ENCODE measurements around the gene KXD1.
A peak's percentile ranks its signal among the peaks of the same experiment; 100 is the strongest.

The KXD1 gene, protein sequence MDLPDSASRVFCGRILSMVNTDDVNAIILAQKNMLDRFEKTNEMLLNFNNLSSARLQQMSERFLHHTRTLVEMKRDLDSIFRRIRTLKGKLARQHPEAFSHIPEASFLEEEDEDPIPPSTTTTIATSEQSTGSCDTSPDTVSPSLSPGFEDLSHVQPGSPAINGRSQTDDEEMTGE

DNA sequence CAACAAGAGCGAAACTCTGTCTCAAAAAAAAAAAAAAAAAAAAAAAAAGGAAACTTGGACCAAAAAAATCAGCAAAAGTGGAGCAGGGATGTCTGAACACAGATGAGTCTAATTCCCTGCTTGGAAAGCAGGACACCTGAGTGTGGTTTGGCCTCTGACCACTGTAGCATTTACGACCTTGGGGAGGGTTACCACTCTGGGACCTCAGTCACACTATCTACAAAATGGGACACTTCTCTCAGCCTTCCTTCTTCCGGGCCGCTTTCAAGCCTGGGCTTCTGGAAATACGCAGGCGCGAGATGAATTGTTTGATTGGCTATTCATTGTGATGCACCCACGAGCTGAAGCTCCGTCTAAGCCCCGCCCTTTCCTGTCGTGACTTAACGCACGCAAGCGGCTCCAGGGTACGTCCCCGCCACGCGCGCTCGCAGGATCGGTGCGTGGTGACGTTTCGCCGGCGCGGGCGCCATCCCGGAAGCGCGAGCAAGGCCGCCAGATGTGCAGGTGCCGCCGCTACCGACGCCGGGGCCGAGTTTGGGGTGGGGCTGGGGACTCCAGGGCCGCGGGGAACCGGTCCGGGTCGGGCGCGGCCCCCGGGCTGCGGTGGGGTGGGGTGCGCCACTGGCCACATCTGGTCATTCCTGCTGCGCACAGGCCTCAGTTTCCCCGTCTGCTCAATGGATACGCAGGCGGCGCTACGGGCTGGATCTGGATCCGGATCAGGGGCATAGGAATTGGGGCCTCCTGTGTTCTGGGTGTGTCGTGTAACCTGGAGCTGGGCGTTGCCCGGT, at the start of gene KXD1:
Gene KXD1 (plus strand): TSS at position 460 of the 791 bp plus-strand sequence. CDS start 4,187 bp downstream, outside the sequence.
- ATAC-seq (peak; percentile 96), DNase-seq (peak; percentile 99)
- peaks cover 25% of the 10 kb centered on the region for H3K4me1 Mint-ChIP-seq
- H3K27me3 Mint-ChIP-seq: peaks cover 2% of the 10 kb centered on the region
- peak within 1 kb of the TSS; percentile 90 for H3K4me3 Mint-ChIP-seq
- H3K27ac Mint-ChIP-seq: peak within 1 kb of the TSS; percentile 94
- peaks cover 13% of the 10 kb centered on the region for H3K36me3 Mint-ChIP-seq (ENCODE audit: low read depth)
- no peaks in the 10 kb centered on the region for H3K9me3 Mint-ChIP-seq

DNA sequence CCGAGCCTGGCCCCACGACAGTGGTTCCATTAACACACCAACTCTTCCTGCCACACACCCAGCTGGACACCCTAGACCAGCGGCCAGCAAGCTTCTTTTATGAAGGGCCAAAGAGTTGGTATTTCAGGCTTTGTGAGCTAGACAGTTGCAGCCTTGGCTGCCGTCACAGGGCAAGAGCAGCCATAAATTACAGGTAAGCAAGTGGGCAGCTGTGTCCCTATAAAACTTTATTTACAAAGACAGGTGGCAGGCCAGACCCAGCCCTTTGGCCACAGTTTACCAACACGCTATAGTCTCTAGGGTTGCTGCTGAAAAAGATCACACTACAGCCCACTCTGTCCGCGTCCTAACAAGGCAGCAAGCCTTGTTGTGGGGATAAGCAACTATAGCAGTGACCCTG, 49.1 kb upstream of the KXD1 start:
- DNase-seq (no peak), ATAC-seq (no peak)
- Mint-ChIP-seq H3K27ac (peak overlapping the region; percentile 31), H3K9me3 (no peaks in the 10 kb centered on the region), H3K27me3 (no peaks in the 10 kb centered on the region), H3K4me1 (peaks cover 65% of the 10 kb centered on the region), H3K4me3 (no peak overlapping the region), H3K36me3 (ENCODE audit: low read depth) (no peaks in the 10 kb centered on the region)

DNA sequence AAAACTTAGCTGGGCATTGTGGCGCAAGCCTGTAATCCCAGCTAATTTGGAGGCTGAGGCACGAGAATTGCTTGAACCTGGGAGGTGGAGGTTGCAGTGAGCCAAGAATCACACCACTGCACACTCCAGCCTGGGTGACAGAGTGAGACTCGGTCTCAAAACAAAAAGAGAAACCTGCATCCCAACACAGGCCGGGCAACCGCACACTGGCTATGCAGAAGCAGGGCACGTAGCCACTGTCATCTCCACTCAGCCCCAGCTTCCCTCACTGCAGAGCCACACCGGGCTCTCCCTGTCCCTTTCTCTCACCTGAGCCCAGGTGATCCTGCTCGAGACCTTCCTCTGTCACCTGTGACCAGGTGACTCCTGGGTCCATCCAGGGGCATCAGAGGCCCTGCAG, 47.5 kb upstream of the KXD1 start:
- H3K4me3 Mint-ChIP-seq: no peak overlapping the region
- no peak for ATAC-seq
- H3K27ac Mint-ChIP-seq: no peak overlapping the region
- no peak for DNase-seq
- H3K4me1 Mint-ChIP-seq: peaks cover 57% of the 10 kb centered on the region
- H3K9me3 Mint-ChIP-seq: no peaks in the 10 kb centered on the region
- H3K27me3 Mint-ChIP-seq: no peaks in the 10 kb centered on the region
- no peaks in the 10 kb centered on the region for H3K36me3 Mint-ChIP-seq (ENCODE audit: low read depth)

DNA sequence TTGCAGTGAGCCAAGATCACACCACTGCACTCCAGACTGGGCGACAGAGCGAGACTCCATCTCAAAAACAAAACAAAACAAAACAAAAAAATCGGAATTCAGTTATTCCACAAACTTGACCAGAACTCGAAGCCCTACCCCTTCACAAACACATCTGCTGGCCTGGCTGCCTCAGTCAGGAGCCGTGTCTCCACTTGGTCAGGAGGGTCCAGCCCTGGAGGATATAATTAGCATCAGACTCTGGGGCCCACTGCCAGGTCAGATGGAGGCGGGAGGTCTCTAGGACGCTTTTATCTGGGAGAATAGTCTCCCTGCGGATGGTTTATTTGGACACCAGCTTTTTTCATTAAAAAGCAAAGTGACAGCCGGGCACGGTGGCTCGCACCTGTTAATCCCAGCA, 43.8 kb upstream of the KXD1 start:
- peaks cover 43% of the 10 kb centered on the region for H3K4me1 Mint-ChIP-seq
- ATAC-seq (no peak), DNase-seq (no peak)
- no peaks in the 10 kb centered on the region for H3K36me3 Mint-ChIP-seq (ENCODE audit: low read depth)
- no peaks in the 10 kb centered on the region for H3K27me3 Mint-ChIP-seq
- no peaks in the 10 kb centered on the region for H3K9me3 Mint-ChIP-seq
- H3K27ac Mint-ChIP-seq: no peak overlapping the region
- no peak overlapping the region for H3K4me3 Mint-ChIP-seq

DNA sequence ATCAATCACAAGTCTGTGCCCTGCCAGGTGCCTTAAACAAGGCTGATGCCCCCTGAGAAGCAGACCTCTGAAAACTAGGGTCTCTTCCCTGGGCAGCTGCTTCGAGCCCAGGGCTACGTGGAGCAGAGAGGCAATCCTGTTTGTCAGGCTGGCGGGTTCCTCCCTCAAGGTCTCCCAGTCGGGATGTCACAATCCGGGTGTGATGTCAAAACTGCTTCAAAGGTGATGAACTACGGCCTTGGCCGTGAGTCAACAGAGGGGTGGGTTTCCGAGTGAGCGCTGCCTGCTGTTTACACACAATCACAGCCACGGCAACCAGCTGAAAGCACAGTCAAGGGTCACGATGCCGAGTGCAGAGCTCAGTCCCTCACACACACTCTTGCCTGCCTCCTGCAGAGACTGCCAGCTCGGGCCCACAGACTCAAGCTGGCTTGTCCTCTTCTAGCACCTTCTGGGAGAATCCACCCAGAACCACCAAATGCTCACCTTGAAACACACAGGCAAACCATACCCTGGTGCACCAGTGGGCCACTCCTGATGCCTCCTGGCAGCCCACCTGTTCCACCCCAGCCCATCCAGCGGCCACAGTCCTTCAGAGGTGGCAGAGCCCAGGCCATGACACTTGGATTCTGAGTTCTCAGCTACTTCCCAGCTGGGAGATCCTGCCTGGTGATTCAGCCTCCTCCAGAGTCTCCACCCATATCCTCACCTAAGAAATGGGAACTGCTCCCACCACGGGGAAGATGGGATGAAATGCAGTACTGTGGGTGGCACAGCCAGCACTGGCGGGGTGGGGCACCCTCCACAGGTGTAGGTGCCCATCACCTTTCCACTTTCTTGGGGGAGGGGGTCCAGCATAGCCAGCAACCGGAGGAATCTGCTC, 42.6 kb upstream of the KXD1 start:
- Mint-ChIP-seq H3K4me3 (no peak overlapping the region), H3K4me1 (peaks cover 42% of the 10 kb centered on the region)
- ATAC-seq: peak; percentile 39

DNA sequence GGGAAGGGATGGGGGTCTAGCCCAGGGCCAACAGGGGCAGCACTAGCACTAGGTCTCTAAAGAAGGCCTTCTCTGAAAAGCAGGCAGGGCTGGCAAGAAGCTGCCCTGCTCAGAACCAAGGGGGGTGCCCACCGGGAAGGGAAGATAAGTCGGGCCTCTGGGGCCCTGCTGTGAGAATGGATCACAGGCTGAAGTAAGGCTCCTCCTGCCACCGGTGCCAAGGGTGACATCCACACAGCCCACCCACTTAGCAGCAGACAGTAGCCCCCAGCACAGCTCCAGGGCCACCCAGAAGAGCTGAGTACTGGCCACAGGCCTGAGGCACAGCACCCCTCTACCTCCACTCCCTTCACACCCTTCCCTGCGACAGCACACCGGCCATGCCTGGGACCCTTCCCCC, 41.7 kb upstream of the KXD1 start:
- H3K4me1 Mint-ChIP-seq: peaks cover 44% of the 10 kb centered on the region
- no peaks in the 10 kb centered on the region for H3K9me3 Mint-ChIP-seq
- no peak overlapping the region for H3K4me3 Mint-ChIP-seq
- no peak for DNase-seq
- H3K27me3 Mint-ChIP-seq: no peaks in the 10 kb centered on the region
- ATAC-seq: no peak
- H3K36me3 Mint-ChIP-seq (ENCODE audit: low read depth): no peaks in the 10 kb centered on the region
- H3K27ac Mint-ChIP-seq: no peak overlapping the region

More for the DNA sequence above, 42.6 kb upstream of the KXD1 start:
- DNase-seq: no peak
- Mint-ChIP-seq H3K36me3 (ENCODE audit: low read depth) (no peaks in the 10 kb centered on the region), H3K27me3 (no peaks in the 10 kb centered on the region), H3K27ac (no peak overlapping the region), H3K9me3 (no peaks in the 10 kb centered on the region)

DNA sequence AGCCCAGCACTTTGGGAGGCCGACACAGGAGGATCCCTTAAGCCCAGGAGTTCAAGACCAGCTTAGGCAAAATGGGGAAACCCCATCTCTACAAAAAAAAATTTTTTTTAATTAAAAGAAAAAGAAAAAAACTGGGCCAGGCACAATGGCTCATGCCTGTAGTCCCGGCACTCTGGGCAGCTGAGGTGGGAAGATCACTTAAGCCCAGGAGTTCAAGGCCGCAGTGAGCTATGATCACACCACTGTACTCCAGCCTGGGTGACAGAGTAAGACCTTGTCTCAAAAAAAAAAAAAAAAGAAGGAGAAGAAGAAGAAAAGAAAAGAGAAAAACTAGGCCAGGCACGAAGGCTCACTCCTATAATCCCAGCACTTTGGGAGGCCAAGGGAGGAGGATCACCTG, 40.1 kb upstream of the KXD1 start:
- H3K4me1 Mint-ChIP-seq: peaks cover 44% of the 10 kb centered on the region
- H3K27me3 Mint-ChIP-seq: no peaks in the 10 kb centered on the region
- ATAC-seq (no peak), DNase-seq (no peak)
- no peaks in the 10 kb centered on the region for H3K36me3 Mint-ChIP-seq (ENCODE audit: low read depth)
- no peaks in the 10 kb centered on the region for H3K9me3 Mint-ChIP-seq
- H3K27ac Mint-ChIP-seq: no peak overlapping the region
- H3K4me3 Mint-ChIP-seq: no peak overlapping the region

DNA sequence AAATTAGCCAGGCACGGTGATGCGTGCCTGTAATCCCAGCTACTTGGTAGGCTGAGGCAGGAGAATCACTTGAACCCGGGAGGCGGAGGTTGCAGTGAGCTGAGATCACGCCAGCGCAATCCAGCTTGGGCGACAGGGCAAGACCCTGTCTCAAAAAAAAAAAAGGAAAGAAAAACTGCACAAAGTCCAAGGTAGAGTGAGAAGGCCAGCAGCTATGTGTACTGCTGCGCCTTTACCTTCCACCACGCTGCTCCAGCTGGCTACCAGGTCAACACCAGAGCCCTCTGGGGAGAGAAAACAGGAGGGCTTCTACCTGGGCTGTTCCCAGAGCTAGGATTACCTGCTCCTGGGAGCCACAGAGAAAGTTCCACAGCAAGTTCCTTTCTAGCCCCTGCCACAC, 39.0 kb upstream of the KXD1 start:
- Mint-ChIP-seq H3K9me3 (no peaks in the 10 kb centered on the region), H3K27ac (no peak overlapping the region), H3K27me3 (no peaks in the 10 kb centered on the region), H3K36me3 (ENCODE audit: low read depth) (no peaks in the 10 kb centered on the region), H3K4me3 (no peak overlapping the region), H3K4me1 (peaks cover 40% of the 10 kb centered on the region)
- no peak for DNase-seq
- no peak for ATAC-seq

DNA sequence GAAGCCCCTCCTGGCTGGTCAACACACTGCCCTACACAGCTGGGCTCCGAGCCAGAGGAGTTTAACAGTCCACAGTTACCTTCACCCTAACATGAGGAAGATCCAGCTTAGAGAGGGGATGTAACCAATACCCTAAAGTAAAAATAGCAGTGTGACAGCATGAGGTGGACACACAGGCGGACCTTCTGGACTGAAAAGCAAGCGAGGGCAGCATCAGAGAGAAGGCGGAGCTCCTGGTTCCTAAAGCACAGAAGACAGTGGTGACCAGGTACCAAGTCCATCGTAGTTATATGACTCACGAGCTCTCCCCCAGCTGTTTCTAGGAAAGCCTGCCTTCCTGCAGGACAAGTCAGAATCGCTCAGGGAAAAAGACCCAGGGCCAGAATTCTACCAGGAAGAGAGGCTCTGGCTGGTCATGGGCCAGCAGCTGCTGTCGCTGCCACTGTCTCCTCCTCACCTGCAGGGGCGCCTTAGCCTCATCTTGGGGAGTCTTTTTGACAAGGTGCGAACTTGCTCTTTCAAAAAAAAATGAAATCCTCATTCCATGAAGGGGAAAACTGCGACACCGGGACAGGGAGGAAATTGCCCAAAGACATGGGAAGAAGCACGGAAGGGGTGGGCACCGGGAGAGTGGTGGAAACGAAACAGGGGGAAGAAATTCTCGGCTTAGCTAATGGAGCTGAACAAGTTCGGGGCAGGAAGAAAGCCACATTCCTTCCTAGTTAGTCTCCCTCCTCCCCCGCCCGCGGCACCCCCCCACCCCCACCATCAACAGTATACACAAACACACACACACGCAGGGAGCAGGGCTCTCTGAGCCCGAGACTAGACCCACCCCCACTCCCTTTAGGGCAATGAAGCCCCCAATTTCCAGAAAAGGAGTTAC, 37.5 kb upstream of the KXD1 start:
- Mint-ChIP-seq H3K4me1 (peaks cover 32% of the 10 kb centered on the region), H3K9me3 (no peaks in the 10 kb centered on the region), H3K27ac (peak overlapping the region; percentile 59), H3K4me3 (peak overlapping the region; percentile 81), H3K27me3 (no peaks in the 10 kb centered on the region), H3K36me3 (ENCODE audit: low read depth) (no peaks in the 10 kb centered on the region)
- peak; percentile 60 for DNase-seq
- no peak for ATAC-seq

DNA sequence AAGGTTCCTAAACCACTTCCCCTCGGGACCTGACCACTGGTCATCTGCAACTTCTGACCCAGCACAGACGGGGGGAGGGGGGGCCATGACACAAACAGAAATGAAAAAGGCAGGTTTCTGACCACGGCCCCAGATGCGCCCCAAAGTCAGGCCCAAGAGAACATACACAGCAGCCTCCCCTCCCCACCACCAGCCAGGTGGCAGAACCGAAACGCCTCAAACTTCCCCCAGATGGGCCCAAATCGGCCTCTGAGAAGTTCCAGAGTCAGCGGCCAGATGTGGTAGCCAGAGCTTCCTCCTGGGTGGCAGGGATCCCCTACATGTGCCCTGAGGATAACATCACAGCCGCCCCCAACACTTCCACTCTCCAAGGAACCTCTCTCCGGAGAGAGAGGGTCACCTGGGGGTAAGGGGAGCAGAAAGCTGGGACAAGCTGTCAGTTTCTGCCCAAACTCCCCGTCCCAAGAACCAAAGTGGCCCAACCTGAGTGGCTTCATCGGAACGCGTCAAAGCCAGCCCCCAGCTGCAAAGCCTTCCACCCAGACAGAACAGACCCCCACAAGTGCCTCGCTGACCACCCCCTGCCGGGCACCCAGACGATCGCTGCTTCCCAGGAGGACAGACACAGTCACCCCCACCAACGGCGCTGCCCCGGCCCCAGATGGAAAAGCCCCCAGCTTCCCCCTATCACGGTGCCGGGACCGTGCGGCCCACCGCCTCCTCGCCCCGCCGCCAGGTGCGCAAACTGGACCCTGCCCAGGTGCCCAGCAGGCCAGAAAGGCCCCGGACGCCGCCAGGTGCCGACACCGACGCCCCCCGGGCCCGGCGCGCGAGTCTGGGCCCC, 36.6 kb upstream of the KXD1 start:
- peak; percentile 39 for DNase-seq
- peak overlapping the region; percentile 81 for H3K4me3 Mint-ChIP-seq
- H3K36me3 Mint-ChIP-seq (ENCODE audit: low read depth): no peaks in the 10 kb centered on the region
- no peaks in the 10 kb centered on the region for H3K27me3 Mint-ChIP-seq
- ATAC-seq: no peak
- peak overlapping the region; percentile 59 for H3K27ac Mint-ChIP-seq
- H3K4me1 Mint-ChIP-seq: peaks cover 27% of the 10 kb centered on the region
- H3K9me3 Mint-ChIP-seq: no peaks in the 10 kb centered on the region

DNA sequence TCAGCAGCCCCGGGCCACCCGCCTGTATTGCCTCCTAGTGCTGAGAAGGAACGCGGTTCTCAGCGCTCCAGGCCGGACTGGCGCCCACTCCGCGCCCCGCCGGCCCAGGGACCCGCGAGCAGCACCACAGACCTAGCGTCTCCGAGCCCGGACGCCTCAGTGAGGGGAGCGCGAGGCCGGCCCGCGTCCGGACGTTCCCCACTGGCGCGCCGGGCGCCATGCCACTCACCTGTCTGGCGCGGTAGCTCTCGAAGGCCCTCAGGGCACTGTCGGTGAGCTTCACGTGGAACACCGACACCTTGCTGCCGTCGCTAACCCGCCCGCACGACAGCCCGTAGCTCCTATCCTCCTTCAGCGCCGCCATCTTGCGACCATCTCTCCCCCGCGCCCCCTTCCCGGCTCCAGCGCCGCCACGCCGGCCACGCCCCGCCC, 36.0 kb upstream of the KXD1 start, which contains the start of gene ELL:
Gene ELL (minus strand): TSS at position 379 of the 432 bp plus-strand sequence. CDS start 15 bp downstream, at position 364.
- ATAC-seq (peak; percentile 2), DNase-seq (no peak)
- no peaks in the 10 kb centered on the region for H3K36me3 Mint-ChIP-seq (ENCODE audit: low read depth)
- H3K4me1 Mint-ChIP-seq: peaks cover 23% of the 10 kb centered on the region
- H3K9me3 Mint-ChIP-seq: no peaks in the 10 kb centered on the region
- H3K27ac Mint-ChIP-seq: peak within 1 kb of the TSS; percentile 90
- peak within 1 kb of the TSS; percentile 81 for H3K4me3 Mint-ChIP-seq
- H3K27me3 Mint-ChIP-seq: no peaks in the 10 kb centered on the region

DNA sequence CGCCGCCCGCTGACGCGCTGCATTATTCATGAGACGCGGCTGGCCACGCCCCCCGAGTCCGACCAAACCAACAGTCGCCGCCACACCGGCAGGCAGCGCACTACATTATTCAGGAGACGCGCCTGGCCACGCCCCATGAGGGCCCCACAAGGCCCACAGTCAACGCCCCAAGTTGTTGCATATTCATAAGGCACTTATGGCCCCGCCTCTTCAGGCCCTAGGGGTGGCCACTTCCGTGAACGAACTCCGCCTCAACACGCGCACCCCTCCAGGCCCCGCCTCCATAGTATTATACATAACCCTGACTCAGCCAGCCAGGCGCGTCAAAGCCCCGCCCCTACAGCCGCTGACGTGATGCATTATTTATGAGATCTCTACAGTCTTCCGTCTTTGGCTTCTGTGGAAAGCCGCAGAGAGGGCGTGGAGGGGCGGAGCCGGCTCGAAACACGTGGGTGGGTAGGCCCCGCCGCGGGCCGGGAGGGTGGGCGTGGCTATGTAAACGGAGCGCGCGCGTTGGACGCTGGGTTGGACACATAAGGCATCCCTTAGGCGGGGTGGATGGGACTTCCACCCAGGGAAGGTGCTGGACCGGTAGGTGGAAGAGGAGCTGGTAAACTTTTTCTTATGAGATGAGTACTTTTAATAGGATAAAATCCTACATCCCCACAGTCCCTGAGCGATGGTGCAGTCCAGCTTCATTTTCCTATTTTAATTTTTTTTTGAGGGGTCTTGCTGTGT, 35.4 kb upstream of the KXD1 start:
- Mint-ChIP-seq H3K9me3 (no peaks in the 10 kb centered on the region), H3K27me3 (no peaks in the 10 kb centered on the region), H3K36me3 (ENCODE audit: low read depth) (no peaks in the 10 kb centered on the region), H3K4me1 (peaks cover 20% of the 10 kb centered on the region), H3K4me3 (peak overlapping the region; percentile 81), H3K27ac (peak overlapping the region; percentile 90)
- ATAC-seq (peak; percentile 97), DNase-seq (peak; percentile 100)

All from activated naive CD8-positive, alpha-beta T cell treated with anti-CD3 and anti-CD28 coated beads, Interleukin-2, amount 50 U/mL, for 24 hours (primary cell).